B cell (primary cell): ENCODE measurements around the gene GRK3. TPM values are rescaled to one million over a fixed set of nuclear protein-coding genes. Genes with fewer than 3 reads are reported as not detected.

ENCODE experiments used
- ATAC-seq: fragments of 200-7000 bp; cut with Tn5 transposase; one replicate; pipeline ENCODE4 v1.10.0; 2021; ENCODE audit warnings: low read depth, mild to moderate bottlenecking, moderate number of reproducible peaks, moderate library complexity
- CTCF ChIA-PET: fragments of 350-600 bp; sonication (Branson Sonifier 250); formaldehyde crosslinking; loops from one replicate; lab custom pipeline; 2021; ENCODE audit warnings: antibody characterized with exemption, inconsistent platforms; lab: Charles Lee
- POLR2A ChIA-PET: fragments of 350-600 bp; sonication (Branson Sonifier 250); formaldehyde crosslinking; loops from one replicate; lab custom pipeline; 2021; ENCODE audit warnings: antibody characterized with exemption; lab: Charles Lee
- DNase-seq: peaks from one replicate; pipeline ENCODE4 v3.0.0; 2013
- H2AFZ ChIP-seq: 2 replicates; pipeline ENCODE4 v1.6.1; 2012; ENCODE audit warnings: mild to moderate bottlenecking, low read depth, low read length; ENCODE audit not compliant: insufficient read depth, poor library complexity, severe bottlenecking
- H3K27ac ChIP-seq, 2 donors: 1 replicate in 1 of 2; 2 replicates in 1 of 2; pipeline ENCODE4 v1.5.1; 2012 to 2013; ENCODE audit warnings: low read length in 2 of 2, mild to moderate bottlenecking in 2 of 2, moderate library complexity in 1 of 2
- H3K27me3 ChIP-seq, 4 experiments: fragments of 200-600 bp in 1 of 4; sonication (generic) in 1 of 4; replicated peaks in 1 of 4; 1 replicate in 2 of 4; 2 replicates in 2 of 4; pipeline versions ENCODE4 v1.6.1 to v1.7.0; 2013 to 2016; ENCODE audit warnings: low read length in 3 of 4, mild to moderate bottlenecking in 2 of 4, mixed read lengths in 1 of 4, moderate library complexity in 1 of 4; ENCODE audit not compliant: insufficient read depth in 4 of 4, control insufficient read depth in 3 of 4; ENCODE audit errors: control extremely low read depth in 1 of 4
- H3K36me3 ChIP-seq, 2 experiments: replicated peaks in 1 of 2; 1 replicate in 1 of 2; 2 replicates in 1 of 2; pipeline versions ENCODE4 v1.6.1 to v1.7.1; 2013; ENCODE audit warnings: low read length in 1 of 2; ENCODE audit not compliant: insufficient read depth in 2 of 2, control insufficient read depth in 1 of 2; ENCODE audit errors: control extremely low read depth in 1 of 2, extremely low read depth in 1 of 2
- H3K4me1 ChIP-seq, 2 donors: fragments of 200-600 bp in 1 of 2; sonication (generic) in 1 of 2; 1 replicate in 1 of 2; 2 replicates in 1 of 2; pipeline versions ENCODE4 v1.5.1 to v1.6.1; 2013 to 2017; ENCODE audit warnings: low read length in 2 of 2; ENCODE audit not compliant: control insufficient read depth in 2 of 2, insufficient read depth in 2 of 2
- H3K4me2 ChIP-seq: replicated peaks from 2 replicates; pipeline ENCODE3; 2012; ENCODE audit warnings: mild to moderate bottlenecking, low read depth, low read length; ENCODE audit not compliant: poor library complexity, severe bottlenecking
- H3K4me3 ChIP-seq, 5 experiments: fragments of 200-600 bp in 1 of 5; sonication (generic) in 1 of 5; 1 replicate in 3 of 5; 2 replicates in 2 of 5; pipeline versions ENCODE4 v1.5.1 to v1.7.0; 2011 to 2016; ENCODE audit warnings: low read length in 4 of 5, mild to moderate bottlenecking in 4 of 5, low read depth in 2 of 5, control low read depth in 1 of 5, moderate library complexity in 1 of 5; ENCODE audit not compliant: insufficient read depth in 1 of 5; ENCODE audit errors: control extremely low read depth in 1 of 5, extremely low read depth in 1 of 5
- H3K79me2 ChIP-seq: fragments of 200-600 bp; sonication (generic); one replicate; pipeline ENCODE4 v1.6.0; 2016; ENCODE audit warnings: low read length; ENCODE audit not compliant: control insufficient read depth, insufficient read depth
- H3K9ac ChIP-seq: fragments of 200-600 bp; sonication (generic); 2 replicates; pipeline ENCODE4 v1.6.1; 2017; ENCODE audit warnings: mild to moderate bottlenecking, low read length, moderate library complexity
- H3K9me3 ChIP-seq, 3 donors: one replicate each; pipeline versions ENCODE4 v1.6.1 to v1.7.1; 2013; ENCODE audit warnings: low read length in 2 of 3; ENCODE audit not compliant: control insufficient read depth in 2 of 3, insufficient read depth in 1 of 3; ENCODE audit errors: control extremely low read depth in 1 of 3
- H4K20me1 ChIP-seq: 2 replicates; pipeline ENCODE4 v1.6.0; 2012; ENCODE audit warnings: mild to moderate bottlenecking, low read length; ENCODE audit not compliant: insufficient read depth, control insufficient read depth, poor library complexity, severe bottlenecking
- H3K27ac Mint-ChIP-seq: one replicate; pipeline ENCODE4 v1.8.0; 2021; ENCODE audit warnings: mixed read lengths
- H3K27me3 Mint-ChIP-seq: one replicate; pipeline ENCODE4 v1.8.0; 2021; ENCODE audit warnings: mixed read lengths
- H3K4me1 Mint-ChIP-seq: one replicate; pipeline ENCODE4 v1.8.0; 2021; ENCODE audit warnings: mixed read lengths
- H3K4me3 Mint-ChIP-seq: one replicate; pipeline ENCODE4 v1.8.0; 2021; ENCODE audit warnings: mixed read lengths
- H3K9me3 Mint-ChIP-seq: one replicate; pipeline ENCODE4 v1.8.0; 2022; ENCODE audit warnings: mixed read lengths; ENCODE audit not compliant: insufficient read depth
- CTCF ChIP-seq: fragments of 200-600 bp; IDR thresholded peaks from one replicate; pipeline ENCODE4 v1.8.0; 2022; ENCODE audit warnings: antibody characterized with exemption, mild to moderate bottlenecking
- EZH2 ChIP-seq: IDR thresholded peaks from 2 replicates; pipeline ENCODE4 v1.6.1; 2012; ENCODE audit warnings: borderline replicate concordance, low read depth, mild to moderate bottlenecking, moderate library complexity, low read length; ENCODE audit not compliant: insufficient read depth, poor library complexity, severe bottlenecking
- WGBS: methylation state at CpG from one replicate; pipeline ENCODE4 v1.1.5; 2013; ENCODE audit warnings: missing lambda C conversion rate; ENCODE audit not compliant: insufficient coverage; 5-methylcytosine and 5-hydroxymethylcytosine counted together
- intact Hi-C: fragments of 100-400 bp; cut with micrococcal nuclease; formaldehyde crosslinking; loops from one replicate; pipeline ENCODE4 v1.10.0; 2022
- polyA plus RNA-seq: library from polyadenylated mRNA; depleted of rRNA; stranded (reverse); fragments of >200 nt; gene quantifications from 2 replicates; pipeline ENCODE4 v1.2.3, GENCODE V29; 2012
- total RNA-seq, 2 donors: library from RNA; stranded (reverse); fragments of 120-200 nt in 1 of 2; gene quantifications; 1 replicate in 1 of 2; 2 replicates in 1 of 2; pipeline versions ENCODE4 v1.2.3 to v1.2.4, GENCODE V29; 2013 to 2022

Gene GRK3
- total and polyA plus RNA-seq, 2 donors (not counting 1 experiment from before 2014, with no cell fraction given) = 17.6 to 61.0 TPM

- H3K9me3 Mint-ChIP-seq = peaks cover 7% of the 10 kb centered on the region
- H3K27me3 ChIP-seq = peaks cover 0 to 4% (median 0%) of the 10 kb centered on the region in 4 experiments
- no peaks in the 10 kb centered on the region for H3K79me2 ChIP-seq
- no peak overlapping the region for H3K27ac Mint-ChIP-seq
- intact Hi-C loops = loop anchor here (10.0 kb wide), 1 partner anchor 594 kb away; no protein-coding TSS in a partner anchor
- whole genome bisulfite sequencing = 96% methylated on average over 4 of the region's 4 CpGs
- ChIA-PET POLR2A (no interaction called here), CTCF (interaction anchor here (4.7 to 5.3 kb wide), 2 partner anchors 227 to 308 kb away, joined by 79 to 84 read pairs; no protein-coding TSS in a partner anchor)
- H3K36me3 ChIP-seq = no peaks in the 10 kb centered on the region
- no peak overlapping the region for H3K27ac ChIP-seq
- H2AFZ ChIP-seq = no peak overlapping the region
- no peaks in the 10 kb centered on the region for H4K20me1 ChIP-seq
- H3K4me3 Mint-ChIP-seq = no peak overlapping the region
- DNase-seq = no peak
- no peak overlapping the region for H3K4me2 ChIP-seq
- H3K4me1 Mint-ChIP-seq = peaks cover 9% of the 10 kb centered on the region
- peaks cover 3 to 7% of the 10 kb centered on the region in 2 donors for H3K4me1 ChIP-seq
- TF ChIP-seq EZH2 (no peak), CTCF (no peak)
- H3K9me3 ChIP-seq = peaks cover 0 to 21% (median 19%) of the 10 kb centered on the region in 3 donors
- peaks cover 4% of the 10 kb centered on the region for H3K27me3 Mint-ChIP-seq
- no peak overlapping the region for H3K4me3 ChIP-seq
- ATAC-seq = no peak
- H3K9ac ChIP-seq = no peak overlapping the region
These were observed 205.9 kb downstream of the GRK3 start for GRCh38 chr22:25770333-25770732.

GRCh38 chr22:25772288-25772687 is 207.8 kb downstream of the GRK3 start:
- H3K4me2 ChIP-seq = no peak overlapping the region
- H3K4me1 ChIP-seq = peaks cover 3 to 7% of the 10 kb centered on the region in 2 donors
- H3K4me3 ChIP-seq = no peak overlapping the region
- H3K27ac ChIP-seq = no peak overlapping the region
- H3K36me3 ChIP-seq = no peaks in the 10 kb centered on the region
- H3K27me3 ChIP-seq = no peaks in the 10 kb centered on the region
- no peak for DNase-seq
- 72% methylated on average over 6 of the region's 9 CpGs for WGBS
- no peaks in the 10 kb centered on the region for H4K20me1 ChIP-seq
- H3K9me3 ChIP-seq = peaks cover 0 to 5% (median 3%) of the 10 kb centered on the region in 3 donors
- H3K79me2 ChIP-seq = no peaks in the 10 kb centered on the region
- ChIA-PET CTCF (interaction anchor here (1.0 to 5.3 kb wide), 13 partner anchors 9 to 560 kb away, joined by 3 to 84 read pairs (median 7); no protein-coding TSS in a partner anchor), POLR2A (no interaction called here)
- H3K4me1 Mint-ChIP-seq = peaks cover 9% of the 10 kb centered on the region
- ATAC-seq = no peak
- TF ChIP-seq CTCF (no peak), EZH2 (no peak)
- H3K9ac ChIP-seq = no peak overlapping the region
- H3K27me3 Mint-ChIP-seq = peaks cover 4% of the 10 kb centered on the region
- no peak overlapping the region for H3K4me3 Mint-ChIP-seq
- intact Hi-C loops = loop anchor here (2.0 to 10.0 kb wide), 4 partner anchors 69 to 593 kb away; no protein-coding TSS in a partner anchor
- no peaks in the 10 kb centered on the region for H3K9me3 Mint-ChIP-seq
- peak overlapping the region; percentile 74 for H2AFZ ChIP-seq
- H3K27ac Mint-ChIP-seq = no peak overlapping the region
